HT1080 (cell line): ENCODE measurements around the gene FIS1. TPM values are rescaled to one million over a fixed set of nuclear protein-coding genes. Genes with fewer than 3 reads are reported as not detected.
A peak's percentile ranks its signal among the peaks of the same experiment; 100 is the strongest.
"Not testable (repeated sequence)": the region's sequence is repeated elsewhere in the genome, so short reads cannot be mapped to it uniquely, and the experiment has no call there.

Source experiments
- DNase-seq: peaks from one replicate; pipeline ENCODE4 v3.0.0-alpha.2; 2015; ENCODE audit warnings: low read depth
- polyA plus RNA-seq, 2 experiments: library from polyadenylated mRNA; depleted of rRNA; stranded (reverse); fragments of >200 nt; gene quantifications; 2 replicates each; pipeline ENCODE4 v1.2.3, GENCODE V29; 2015
- total RNA-seq: library from RNA; depleted of rRNA; stranded (reverse); fragments of >200 nt; shearing (Covaris generic); gene quantifications from 2 replicates; pipeline ENCODE4 v1.2.3, GENCODE V29; 2014; rRNA removed

FIS1 gene
- 137 and 211 TPM in 2 replicates for total RNA-seq
- 152 and 178 TPM in 2 replicates for polyA plus RNA-seq (2015; cell fraction: cytosol; rRNA removed)
- 90.4 and 105 TPM in 2 replicates for polyA plus RNA-seq (2015; cell fraction: nucleus; rRNA removed)

GRCh38 chr7:101244375-101245146 lies at the start of gene FIS1:
Gene FIS1 (minus strand): TSS chr7:101245081. CDS start chr7:101245004, 77 bp downstream.
- peak; percentile 89 for DNase-seq

GRCh38 chr7:101294039-101294831 lies 49.4 kb upstream of the FIS1 start:
- no peak for DNase-seq

GRCh38 chr7:101293069-101294021 lies 48.5 kb upstream of the FIS1 start:
- DNase-seq: not testable (repeated sequence)

GRCh38 chr7:101292566-101292965 lies 47.7 kb upstream of the FIS1 start:
- DNase-seq: not testable (repeated sequence)

- peak; percentile 44 for DNase-seq
Observed at GRCh38 chr7:101290186-101291037, 45.5 kb upstream of the FIS1 start.

- DNase-seq: not testable (repeated sequence)
Observed at GRCh38 chr7:101289687-101290086, 44.8 kb upstream of the FIS1 start.

- no peak for DNase-seq
Observed at GRCh38 chr7:101288439-101288838, 43.6 kb upstream of the FIS1 start.

- no peak for DNase-seq
Observed at GRCh38 chr7:101287032-101287431, 42.2 kb upstream of the FIS1 start.

GRCh38 chr7:101285880-101286279 lies 41.0 kb upstream of the FIS1 start:
- DNase-seq: not testable (repeated sequence)

- DNase-seq: no peak
Observed at GRCh38 chr7:101285171-101285570, 40.3 kb upstream of the FIS1 start.

- DNase-seq: not testable (repeated sequence)
Observed at GRCh38 chr7:101280912-101281311, 36.0 kb upstream of the FIS1 start.

GRCh38 chr7:101278461-101279292 lies 33.8 kb upstream of the FIS1 start:
- DNase-seq: no peak

- DNase-seq: no peak
Observed at GRCh38 chr7:101277155-101277554, 32.3 kb upstream of the FIS1 start.

- DNase-seq: no peak
Observed at GRCh38 chr7:101273206-101273605, 28.3 kb upstream of the FIS1 start.

- no peak for DNase-seq
Observed at GRCh38 chr7:101271021-101271420, 26.1 kb upstream of the FIS1 start.

GRCh38 chr7:101269664-101270063 lies 24.8 kb upstream of the FIS1 start:
- DNase-seq: no peak

- DNase-seq: no peak
Observed at GRCh38 chr7:101265622-101266516, 21.0 kb upstream of the FIS1 start.

- not testable (repeated sequence) for DNase-seq
Observed at GRCh38 chr7:101264102-101264706, 19.3 kb upstream of the FIS1 start.
